ENCODE data around the gene BRD3. TPM values are rescaled to one million over a fixed set of nuclear protein-coding genes. Genes with fewer than 3 reads are reported as not detected.

The BRD3 gene
- total and polyA plus RNA-seq, 11 donors, result 10.3 to 37.3 (median 27.5) TPM

DNA sequence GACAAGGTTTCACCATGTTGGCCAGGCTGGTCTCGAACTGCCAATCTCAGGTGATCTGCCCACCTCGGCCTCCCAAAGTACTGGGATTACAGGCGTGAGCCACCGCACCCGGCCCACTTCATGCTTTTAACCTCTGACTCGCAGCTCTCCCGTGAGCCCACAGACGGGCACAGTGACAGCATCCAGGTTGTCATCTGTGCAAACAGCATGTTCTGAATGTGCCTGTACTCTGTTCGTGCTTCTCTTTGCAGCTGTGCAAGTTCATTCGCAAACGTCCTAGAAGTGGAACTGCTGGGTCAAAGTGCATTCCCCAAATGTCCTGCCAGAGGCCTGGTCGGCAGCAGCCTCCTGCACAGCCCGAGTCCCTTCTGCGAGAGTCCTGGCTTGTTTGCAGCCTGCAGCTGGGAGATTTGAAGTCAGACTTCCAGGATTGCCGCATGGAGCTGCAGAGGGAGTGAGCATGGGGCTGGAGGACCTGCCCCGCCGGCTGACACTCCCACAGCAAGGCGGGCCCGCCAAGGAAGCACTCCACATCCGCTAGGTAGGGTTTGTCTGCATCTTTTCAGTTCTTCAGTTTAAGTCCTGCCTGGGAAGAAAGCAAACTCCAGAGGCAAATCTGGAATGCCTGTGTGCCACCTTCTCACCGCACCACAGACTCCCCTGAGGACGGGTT is 39.1 kb downstream of the BRD3 start:
- ATAC-seq (no peak), DNase-seq (no peak)
- Histone ChIP-seq H3K4me1 (peaks cover 0 to 11% (median 8%) of the 10 kb centered on the region in 12 donors), H3K4me3 (no peak overlapping the region), H3K36me3 (peaks cover 0 to 54% (median 42%) of the 10 kb centered on the region in 9 donors), H3K27ac (no peak overlapping the region), H3K27me3 (no peaks in the 10 kb centered on the region), H3K9me3 (no peaks in the 10 kb centered on the region)
- no peak for TF ChIP-seq POLR2A (IDR thresholded peaks at IDR 0.05)
- TF ChIP-seq, protein P1, sequence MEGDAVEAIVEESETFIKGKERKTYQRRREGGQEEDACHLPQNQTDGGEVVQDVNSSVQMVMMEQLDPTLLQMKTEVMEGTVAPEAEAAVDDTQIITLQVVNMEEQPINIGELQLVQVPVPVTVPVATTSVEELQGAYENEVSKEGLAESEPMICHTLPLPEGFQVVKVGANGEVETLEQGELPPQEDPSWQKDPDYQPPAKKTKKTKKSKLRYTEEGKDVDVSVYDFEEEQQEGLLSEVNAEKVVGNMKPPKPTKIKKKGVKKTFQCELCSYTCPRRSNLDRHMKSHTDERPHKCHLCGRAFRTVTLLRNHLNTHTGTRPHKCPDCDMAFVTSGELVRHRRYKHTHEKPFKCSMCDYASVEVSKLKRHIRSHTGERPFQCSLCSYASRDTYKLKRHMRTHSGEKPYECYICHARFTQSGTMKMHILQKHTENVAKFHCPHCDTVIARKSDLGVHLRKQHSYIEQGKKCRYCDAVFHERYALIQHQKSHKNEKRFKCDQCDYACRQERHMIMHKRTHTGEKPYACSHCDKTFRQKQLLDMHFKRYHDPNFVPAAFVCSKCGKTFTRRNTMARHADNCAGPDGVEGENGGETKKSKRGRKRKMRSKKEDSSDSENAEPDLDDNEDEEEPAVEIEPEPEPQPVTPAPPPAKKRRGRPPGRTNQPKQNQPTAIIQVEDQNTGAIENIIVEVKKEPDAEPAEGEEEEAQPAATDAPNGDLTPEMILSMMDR (IDR thresholded peaks at IDR 0.05), result no peak
- intact Hi-C loops (cut with DNase I), result loop anchor here in 5 of 10 donors (5.0 kb wide), 3 partner anchors 34 to 99 kb away; partner anchors contain the start of gene BRD3 (in 4 of the 5)
- 89 to 95% (median 92%) methylated on average over 14 to 22 of the region's 22 CpGs for whole genome bisulfite sequencing, 4 donors

DNA sequence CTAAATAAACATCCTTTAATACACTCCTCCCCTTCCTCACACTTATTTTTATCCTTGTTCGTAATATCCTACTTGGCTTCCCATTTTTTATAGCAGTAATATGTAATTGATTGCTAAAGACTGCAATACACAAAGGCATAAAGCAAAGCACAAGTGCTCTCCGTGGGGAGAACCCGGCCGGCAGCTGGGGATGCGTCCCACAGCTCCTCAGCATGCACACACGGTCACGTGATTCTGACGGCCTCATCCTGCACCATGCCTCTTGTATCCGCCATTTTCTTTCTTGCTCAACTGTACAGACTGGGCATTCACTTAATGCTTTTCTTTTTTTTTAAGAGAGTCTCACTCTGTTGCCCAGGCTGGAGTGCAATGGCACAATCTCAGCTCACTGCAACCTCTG is 39.8 kb downstream of the BRD3 start:
- Histone ChIP-seq H3K4me1 (peaks cover 0 to 11% (median 8%) of the 10 kb centered on the region in 12 donors), H3K27ac (no peak overlapping the region), H3K9me3 (no peaks in the 10 kb centered on the region), H3K27me3 (no peaks in the 10 kb centered on the region), H3K36me3 (peaks cover 0 to 47% (median 36%) of the 10 kb centered on the region in 9 donors), H3K4me3 (no peak overlapping the region)
- WGBS, 4 donors, result 89 to 96% (median 95%) methylated on average over 9 of the region's 9 CpGs
- intact Hi-C loops (cut with DNase I), result loop anchor here in 5 of 10 donors (5.0 kb wide), 3 partner anchors 34 to 99 kb away; partner anchors contain the start of gene BRD3 (in 4 of the 5)
- no peak for TF ChIP-seq POLR2A (IDR thresholded peaks at IDR 0.05)
- TF ChIP-seq, protein P1 (IDR thresholded peaks at IDR 0.05), result no peak
- no peak for DNase-seq
- no peak for ATAC-seq

DNA sequence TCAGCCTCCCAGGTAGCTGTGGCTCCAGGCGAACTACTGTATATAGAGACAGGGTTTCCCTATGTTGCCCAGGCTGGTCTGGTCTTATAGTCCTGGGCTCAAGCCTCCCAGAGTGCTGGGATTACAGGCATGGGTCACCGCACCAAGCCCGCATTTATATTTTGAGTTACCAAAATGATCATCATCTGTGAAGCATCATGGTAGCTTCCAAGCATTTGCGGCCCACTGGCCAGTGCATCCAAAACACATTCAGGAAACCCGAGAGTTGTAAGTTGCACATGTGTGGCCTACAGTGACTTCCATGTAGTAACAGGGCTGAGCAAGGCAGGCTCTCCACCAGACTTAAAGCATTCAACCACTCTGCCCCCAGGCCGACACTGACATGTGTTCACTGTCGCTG is 40.3 kb downstream of the BRD3 start:
- H3K4me1 ChIP-seq, result peaks cover 0 to 11% (median 8%) of the 10 kb centered on the region in 12 donors
- H3K9me3 ChIP-seq, result no peaks in the 10 kb centered on the region
- H3K27me3 ChIP-seq, result no peaks in the 10 kb centered on the region
- intact Hi-C loops (cut with DNase I), result loop anchor here in 5 of 10 donors (5.0 kb wide), 3 partner anchors 35 to 100 kb away; partner anchors contain the start of gene BRD3 (in 4 of the 5)
- TF ChIP-seq, protein P1 (IDR thresholded peaks at IDR 0.05), result no peak
- no peak for TF ChIP-seq POLR2A (IDR thresholded peaks at IDR 0.05)
- ATAC-seq, result no peak
- peaks cover 0 to 42% (median 30%) of the 10 kb centered on the region in 9 donors for H3K36me3 ChIP-seq
- H3K4me3 ChIP-seq, result no peak overlapping the region
- DNase-seq, result no peak
- WGBS, 4 donors, result 95 to 98% (median 96%) methylated on average over 7 of the region's 7 CpGs
- no peak overlapping the region for H3K27ac ChIP-seq

DNA sequence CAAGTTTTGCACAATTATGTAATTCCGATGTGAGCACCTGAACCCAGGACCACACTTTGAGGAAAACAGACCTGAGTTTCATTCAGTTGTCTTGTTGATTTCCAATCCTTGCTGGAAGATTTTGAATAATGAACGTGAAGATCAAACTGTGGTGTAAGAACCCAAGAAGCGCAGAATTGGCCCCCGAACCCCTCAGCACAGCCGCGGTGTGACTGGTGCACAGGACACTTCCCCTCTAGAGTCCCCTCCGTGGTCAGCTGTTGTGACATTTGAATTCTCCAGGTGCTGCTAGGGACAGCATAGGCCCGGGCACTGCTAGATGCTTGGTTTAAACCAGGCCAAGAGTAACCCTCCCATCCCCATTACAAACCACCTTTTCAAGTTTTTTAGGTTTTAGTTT is 40.8 kb downstream of the BRD3 start:
- TF ChIP-seq POLR2A (IDR thresholded peaks at IDR 0.05), result no peak
- TF ChIP-seq, protein P1 (IDR thresholded peaks at IDR 0.05), result no peak
- Histone ChIP-seq H3K4me1 (peaks cover 0 to 11% (median 8%) of the 10 kb centered on the region in 12 donors), H3K36me3 (peaks cover 0 to 36% (median 25%) of the 10 kb centered on the region in 9 donors), H3K4me3 (no peak overlapping the region), H3K9me3 (no peaks in the 10 kb centered on the region), H3K27ac (no peak overlapping the region), H3K27me3 (no peaks in the 10 kb centered on the region)
- ATAC-seq (no peak), DNase-seq (no peak)
- intact Hi-C loops (cut with DNase I), result loop anchor here in 5 of 10 donors (5.0 kb wide), 3 partner anchors 35 to 100 kb away; partner anchors contain the start of gene BRD3 (in 4 of the 5)
- WGBS, 4 donors, result 91 to 94% (median 94%) methylated on average over 8 of the region's 8 CpGs

Data from heart left ventricle (tissue), 16 donors.